DND-41 (cell line): Measurements from ENCODE around the gene ARHGEF3.

ENCODE experiments used
- CTCF ChIP-seq: IDR thresholded peaks from 2 replicates; pipeline ENCODE4 v1.5.1; 2012; ENCODE audit warnings: borderline replicate concordance, low read length, moderate library complexity, mild to moderate bottlenecking; ENCODE audit not compliant: poor library complexity, severe bottlenecking; ENCODE audit errors: extremely low read depth
- EZH2 ChIP-seq: IDR thresholded peaks from 3 replicates; pipeline ENCODE4 v1.6.1; 2012; ENCODE audit warnings: borderline replicate concordance, low read depth, mild to moderate bottlenecking, moderate library complexity, low read length, inconsistent platforms; ENCODE audit not compliant: severe bottlenecking

GRCh38 chr3:56822501-56822900 is 20.8 kb upstream of the ARHGEF3 start:
- TF ChIP-seq CTCF (no peak), EZH2 (no peak)
